ENCODE results near the gene LITAFD. TPM values are rescaled to one million over a fixed set of nuclear protein-coding genes. Genes with fewer than 3 reads are reported as not detected.
"Not testable (repeated sequence)": the region's sequence is repeated elsewhere in the genome, so short reads cannot be mapped to it uniquely, and the experiment has no call there.

LITAFD gene
- total and polyA plus RNA-seq, 10 of the 15 experiments (the other 5 are each of a cell fraction or from before 2014, with no cell fraction given) = not detected

DNA sequence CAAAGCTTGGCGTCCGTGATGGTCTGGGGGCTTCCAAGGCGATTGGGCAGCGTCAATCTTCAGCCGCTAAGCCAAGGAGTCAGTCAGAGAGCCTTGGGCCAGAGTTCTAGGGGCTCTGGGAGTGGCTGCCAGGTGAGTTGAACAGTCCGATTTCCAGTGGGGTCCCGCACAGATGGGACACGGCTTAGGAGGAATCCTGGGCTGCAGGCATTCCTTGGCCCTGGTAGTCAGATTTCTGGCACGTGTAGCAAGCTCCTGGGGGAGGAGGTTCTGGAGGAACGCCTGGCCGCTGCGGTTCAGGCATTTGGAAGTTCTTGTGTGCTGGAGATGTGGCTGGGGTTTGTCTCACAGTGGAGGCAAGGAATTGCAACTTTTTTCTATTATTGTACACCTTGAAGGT, 38.9 kb upstream of the LITAFD start:
- SMC1A ChIA-PET (ENCODE audit: uncharacterized antibody, unreplicated experiment); H3K27me3 ChIP-seq (replicated peaks in 1 of 2; ENCODE audit: control insufficient read depth in 2 of 2, insufficient read depth in 2 of 2, low read length in 1 of 2); H3K4me1 ChIP-seq (ENCODE audit: control insufficient read depth, insufficient read depth, low read length); DNase-seq (ENCODE audit: low read depth, low spot score); H2AFZ ChIP-seq (ENCODE audit: control insufficient read depth, low read depth, low read length); H3K9ac ChIP-seq (ENCODE audit: control insufficient read depth, insufficient read depth, low read length); H3K9me3 ChIP-seq (replicated peaks; ENCODE audit: control insufficient read depth, insufficient read depth, low read length); RAD21 ChIA-PET (ENCODE audit: unreplicated experiment); ATAC-seq; H4K20me1 ChIP-seq (ENCODE audit: control insufficient read depth, insufficient read depth); intact Hi-C loops (cut with micrococcal nuclease; ENCODE audit: unreplicated experiment); H3K4me2 ChIP-seq (ENCODE audit: control insufficient read depth, insufficient read depth); POLR2A ChIA-PET; BruUV-seq (replicated peaks); in situ Hi-C loops (cut with MboI); H3K27ac ChIP-seq (ENCODE audit: control insufficient read depth, insufficient read depth); H3K79me2 ChIP-seq (ENCODE audit: control insufficient read depth, insufficient read depth, low read length); CTCF ChIA-PET; H3K4me3 ChIP-seq; FAIRE-seq: not testable (repeated sequence)
- H3K36me3 ChIP-seq (ENCODE audit: control insufficient read depth in 2 of 2, insufficient read depth in 2 of 2, low read length in 1 of 2) = peaks cover 14 to 16% of the 10 kb centered on the region in 2 experiments; a peak in 3 of 4 replicates
- 88% methylated on average over 11 of the region's 12 CpGs for WGBS (ENCODE audit: insufficient coverage, insufficient replicate concordance, low lambda C conversion rate, missing lambda C conversion rate)

DNA sequence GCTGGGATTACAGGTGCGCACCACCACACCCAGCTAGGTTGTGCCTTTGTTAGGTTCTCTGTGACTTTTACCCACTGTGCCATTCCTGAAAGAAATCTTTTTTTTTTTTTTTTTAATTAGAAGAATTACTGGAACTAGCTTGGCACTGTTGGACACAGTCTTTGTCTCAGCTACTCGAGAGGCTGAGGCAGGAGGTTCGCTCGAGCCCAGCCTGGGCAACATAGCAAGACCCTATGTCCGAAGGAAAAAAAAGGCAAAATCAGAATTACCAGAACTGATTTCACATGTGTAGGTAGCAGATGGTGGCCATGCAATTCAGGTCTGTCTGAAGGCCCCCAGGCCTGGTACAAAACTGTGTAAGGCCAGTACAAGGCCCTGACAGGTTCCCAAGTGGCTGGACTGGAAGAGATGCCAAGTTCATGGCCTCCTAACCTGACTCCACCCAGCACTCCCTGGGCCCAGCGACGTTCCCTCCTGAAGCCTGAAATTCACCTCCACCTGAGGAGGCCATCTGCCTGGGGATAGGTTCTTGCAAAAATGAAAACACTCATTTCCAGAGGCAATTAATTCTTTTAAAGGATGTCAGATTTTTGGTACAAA, 36.4 kb upstream of the LITAFD start:
- no peak overlapping the region for H3K27ac ChIP-seq (ENCODE audit: control insufficient read depth, insufficient read depth)
- whole genome bisulfite sequencing (ENCODE audit: insufficient coverage, insufficient replicate concordance, low lambda C conversion rate, missing lambda C conversion rate) = 95% methylated on average over 7 of the region's 7 CpGs
- SMC1A ChIA-PET (ENCODE audit: uncharacterized antibody, unreplicated experiment) = no interaction called here
- RAD21 ChIA-PET (ENCODE audit: unreplicated experiment) = no interaction called here
- peaks cover 34 to 35% of the 10 kb centered on the region in 2 experiments for H3K36me3 ChIP-seq (ENCODE audit: control insufficient read depth in 2 of 2, insufficient read depth in 2 of 2, low read length in 1 of 2)
- TF ChIP-seq ZNF24 (IDR thresholded peaks at IDR 0.05) (no peak), POLR2A (IDR thresholded peaks at IDR 0.05; ENCODE audit: low read depth, low read length) (0 out of 2 replicates have a peak, but pooled peaks have one; percentile 5)
- ATAC-seq = no peak
- no peak overlapping the region for H3K9ac ChIP-seq (ENCODE audit: control insufficient read depth, insufficient read depth, low read length)
- DNase-seq (ENCODE audit: low read depth, low spot score) = no peak
- CTCF ChIA-PET = no interaction called here
- intact Hi-C loops (cut with micrococcal nuclease; ENCODE audit: unreplicated experiment) (no loop called here), in situ Hi-C loops (cut with MboI) (no loop called here)
- no peak for FAIRE-seq
- H3K4me2 ChIP-seq (ENCODE audit: control insufficient read depth, insufficient read depth) = no peak overlapping the region
- H4K20me1 ChIP-seq (ENCODE audit: control insufficient read depth, insufficient read depth) = no peaks in the 10 kb centered on the region; the same call in none of the 2 replicates
- no peak overlapping the region for H3K4me3 ChIP-seq
- H3K79me2 ChIP-seq (ENCODE audit: control insufficient read depth, insufficient read depth, low read length) = no peaks in the 10 kb centered on the region
- BruUV-seq (replicated peaks) = no TSS peak
- POLR2A ChIA-PET = no interaction called here
- no peaks in the 10 kb centered on the region; the same call in 1 of the 2 replicates for H3K4me1 ChIP-seq (ENCODE audit: control insufficient read depth, insufficient read depth, low read length)
- H3K27me3 ChIP-seq (replicated peaks in 1 of 2; ENCODE audit: control insufficient read depth in 2 of 2, insufficient read depth in 2 of 2, low read length in 1 of 2) = no peaks in the 10 kb centered on the region
- H2AFZ ChIP-seq (ENCODE audit: control insufficient read depth, low read depth, low read length) = no peak overlapping the region
- no peaks in the 10 kb centered on the region for H3K9me3 ChIP-seq (replicated peaks; ENCODE audit: control insufficient read depth, insufficient read depth, low read length)
